Activated CD8-positive, alpha-beta T cell treated with anti-CD3 and anti-CD28 coated beads for 36 hours (primary cell): Measurements from ENCODE around the gene LRBA. TPM values are rescaled to one million over a fixed set of nuclear protein-coding genes. Genes with fewer than 3 reads are reported as not detected.

ENCODE experiments used
- ATAC-seq: fragments of 200-7000 bp; cut with Tn5 transposase; one replicate; pipeline ENCODE4 v1.10.0; 2021; ENCODE audit warnings: mild to moderate bottlenecking, moderate library complexity
- CTCF ChIA-PET: fragments of 350-600 bp; sonication (Branson Sonifier 250); formaldehyde crosslinking; loops from one replicate; lab custom pipeline; 2021; ENCODE audit warnings: antibody characterized with exemption; lab: Charles Lee
- POLR2A ChIA-PET: fragments of 350-600 bp; sonication (Branson Sonifier 250); formaldehyde crosslinking; loops from one replicate; lab custom pipeline; 2021; ENCODE audit warnings: antibody characterized with exemption; lab: Charles Lee
- DNase-seq: peaks from one replicate; pipeline ENCODE4 v3.0.0-alpha.2; 2020
- H3K27ac Mint-ChIP-seq: one replicate; pipeline ENCODE4 v1.8.0; 2021; ENCODE audit warnings: mild to moderate bottlenecking, mixed read lengths
- H3K27me3 Mint-ChIP-seq: one replicate; pipeline ENCODE4 v1.8.0; 2021; ENCODE audit warnings: mixed read lengths
- H3K36me3 Mint-ChIP-seq: one replicate; pipeline ENCODE4 v1.8.0; 2021; ENCODE audit warnings: low read depth, mixed read lengths
- H3K4me1 Mint-ChIP-seq: one replicate; pipeline ENCODE4 v1.8.0; 2021; ENCODE audit warnings: low read depth, mixed read lengths
- H3K4me3 Mint-ChIP-seq: one replicate; pipeline ENCODE4 v1.8.0; 2021; ENCODE audit warnings: mild to moderate bottlenecking, moderate library complexity, mixed read lengths
- H3K9me3 Mint-ChIP-seq: one replicate; pipeline ENCODE4 v1.8.0; 2021; ENCODE audit warnings: mixed read lengths
- intact Hi-C: fragments of 100-400 bp; cut with micrococcal nuclease; formaldehyde crosslinking; loops from one replicate; pipeline ENCODE4 v1.10.0; 2022
- total RNA-seq, 2 experiments: library from RNA; stranded (reverse); gene quantifications; one replicate each; pipeline ENCODE4 v1.2.3, GENCODE V29; 2021
- TF ChIP-seq, protein P1 (sequence below): fragments of 200-600 bp; IDR thresholded peaks from one replicate; pipeline ENCODE4 v1.8.0; 2022; ENCODE audit warnings: antibody characterized with exemption, mild to moderate bottlenecking

Gene LRBA
- total RNA-seq, 2 experiments from 2014 or later: 48.1 to 52.5 TPM

DNA sequence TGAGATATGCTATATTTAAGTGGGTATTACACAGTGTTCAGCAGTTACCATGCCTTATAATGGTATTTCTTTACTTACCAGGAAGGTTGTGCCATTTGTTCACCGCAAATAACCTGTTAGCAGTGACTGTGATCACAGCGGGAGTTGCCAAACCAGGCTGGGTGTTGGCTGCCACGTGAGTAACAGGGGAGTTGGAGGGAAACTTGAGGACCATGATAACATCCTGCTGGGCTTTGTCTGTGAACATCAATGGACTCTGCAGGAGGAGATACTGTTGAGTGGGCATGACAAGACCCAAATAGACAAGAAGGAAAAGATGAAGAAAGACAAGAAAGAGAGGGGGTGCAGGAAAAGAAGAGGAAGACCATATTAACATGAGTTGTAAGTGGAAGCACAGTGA is 694.0 kb downstream of the LRBA start:
- Mint-ChIP-seq H3K27ac (no peak overlapping the region), H3K36me3 (peaks cover 19% of the 10 kb centered on the region), H3K9me3 (no peaks in the 10 kb centered on the region), H3K27me3 (no peaks in the 10 kb centered on the region), H3K4me1 (peaks cover 5% of the 10 kb centered on the region), H3K4me3 (no peak overlapping the region)
- intact Hi-C loops: no loop called here
- ATAC-seq (no peak), DNase-seq (no peak)
- ChIA-PET CTCF (interaction anchor here (1.0 kb wide), 1 partner anchor 10 kb away, joined by 3 read pairs; no protein-coding TSS in a partner anchor), POLR2A (no interaction called here)
- TF ChIP-seq, protein P1, sequence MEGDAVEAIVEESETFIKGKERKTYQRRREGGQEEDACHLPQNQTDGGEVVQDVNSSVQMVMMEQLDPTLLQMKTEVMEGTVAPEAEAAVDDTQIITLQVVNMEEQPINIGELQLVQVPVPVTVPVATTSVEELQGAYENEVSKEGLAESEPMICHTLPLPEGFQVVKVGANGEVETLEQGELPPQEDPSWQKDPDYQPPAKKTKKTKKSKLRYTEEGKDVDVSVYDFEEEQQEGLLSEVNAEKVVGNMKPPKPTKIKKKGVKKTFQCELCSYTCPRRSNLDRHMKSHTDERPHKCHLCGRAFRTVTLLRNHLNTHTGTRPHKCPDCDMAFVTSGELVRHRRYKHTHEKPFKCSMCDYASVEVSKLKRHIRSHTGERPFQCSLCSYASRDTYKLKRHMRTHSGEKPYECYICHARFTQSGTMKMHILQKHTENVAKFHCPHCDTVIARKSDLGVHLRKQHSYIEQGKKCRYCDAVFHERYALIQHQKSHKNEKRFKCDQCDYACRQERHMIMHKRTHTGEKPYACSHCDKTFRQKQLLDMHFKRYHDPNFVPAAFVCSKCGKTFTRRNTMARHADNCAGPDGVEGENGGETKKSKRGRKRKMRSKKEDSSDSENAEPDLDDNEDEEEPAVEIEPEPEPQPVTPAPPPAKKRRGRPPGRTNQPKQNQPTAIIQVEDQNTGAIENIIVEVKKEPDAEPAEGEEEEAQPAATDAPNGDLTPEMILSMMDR: no peak

DNA sequence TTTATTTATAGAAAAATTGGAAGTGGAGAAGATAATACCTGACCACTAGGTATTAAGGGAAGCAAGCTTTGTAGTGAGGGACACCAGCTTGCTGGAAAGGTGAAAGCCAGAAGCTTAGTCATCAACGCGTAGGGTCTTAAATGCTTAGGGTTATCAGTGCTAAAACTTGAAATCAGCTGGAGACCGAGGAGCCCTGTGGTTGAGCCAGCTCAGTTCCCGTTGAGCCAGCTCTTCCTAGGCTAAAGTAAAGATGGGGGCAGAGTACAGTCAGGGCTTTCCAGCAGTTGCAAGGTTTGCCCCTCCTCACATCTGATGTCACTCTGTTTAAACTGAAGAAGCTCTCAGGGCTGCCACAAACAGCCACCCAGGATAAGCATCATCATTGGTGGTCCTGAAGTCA is 696.1 kb downstream of the LRBA start:
- no peak overlapping the region for H3K4me3 Mint-ChIP-seq
- peaks cover 2% of the 10 kb centered on the region for H3K4me1 Mint-ChIP-seq
- H3K9me3 Mint-ChIP-seq: no peaks in the 10 kb centered on the region
- ChIA-PET CTCF (interaction anchor here (1.3 kb wide), 2 partner anchors 17 to 21 kb away, joined by 3 to 5 read pairs; no protein-coding TSS in a partner anchor), POLR2A (no interaction called here)
- ATAC-seq: no peak
- DNase-seq: no peak
- intact Hi-C loops: no loop called here
- H3K27ac Mint-ChIP-seq: no peak overlapping the region
- TF ChIP-seq, protein P1: no peak
- H3K27me3 Mint-ChIP-seq: no peaks in the 10 kb centered on the region
- H3K36me3 Mint-ChIP-seq: peaks cover 17% of the 10 kb centered on the region

DNA sequence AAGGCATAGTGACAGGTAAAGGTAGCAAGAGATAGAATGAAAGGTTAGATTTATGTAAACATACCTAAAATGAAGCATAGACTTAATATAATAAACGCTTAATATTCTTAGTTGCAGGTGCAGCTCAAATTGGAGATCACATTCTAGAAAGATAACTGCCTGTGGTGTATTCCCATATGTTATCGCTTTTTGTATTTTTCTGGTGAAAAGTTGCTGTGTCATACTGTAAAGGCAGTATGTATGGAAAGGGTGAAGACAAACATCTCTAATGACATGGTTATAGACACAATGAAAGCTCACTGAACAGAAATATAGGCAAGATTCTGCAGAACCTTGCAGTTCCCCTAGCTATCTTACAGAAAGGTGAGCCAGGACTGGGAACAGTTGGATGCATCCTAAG is 696.6 kb downstream of the LRBA start:
- H3K27me3 Mint-ChIP-seq: no peaks in the 10 kb centered on the region
- no peak for ATAC-seq
- H3K27ac Mint-ChIP-seq: no peak overlapping the region
- H3K36me3 Mint-ChIP-seq: peaks cover 17% of the 10 kb centered on the region
- intact Hi-C loops: no loop called here
- DNase-seq: no peak
- TF ChIP-seq, protein P1: no peak
- no peak overlapping the region for H3K4me3 Mint-ChIP-seq
- ChIA-PET POLR2A (no interaction called here), CTCF (interaction anchor here (1.3 kb wide), 2 partner anchors 17 to 21 kb away, joined by 3 to 5 read pairs; no protein-coding TSS in a partner anchor)
- H3K4me1 Mint-ChIP-seq: peaks cover 2% of the 10 kb centered on the region
- no peaks in the 10 kb centered on the region for H3K9me3 Mint-ChIP-seq

DNA sequence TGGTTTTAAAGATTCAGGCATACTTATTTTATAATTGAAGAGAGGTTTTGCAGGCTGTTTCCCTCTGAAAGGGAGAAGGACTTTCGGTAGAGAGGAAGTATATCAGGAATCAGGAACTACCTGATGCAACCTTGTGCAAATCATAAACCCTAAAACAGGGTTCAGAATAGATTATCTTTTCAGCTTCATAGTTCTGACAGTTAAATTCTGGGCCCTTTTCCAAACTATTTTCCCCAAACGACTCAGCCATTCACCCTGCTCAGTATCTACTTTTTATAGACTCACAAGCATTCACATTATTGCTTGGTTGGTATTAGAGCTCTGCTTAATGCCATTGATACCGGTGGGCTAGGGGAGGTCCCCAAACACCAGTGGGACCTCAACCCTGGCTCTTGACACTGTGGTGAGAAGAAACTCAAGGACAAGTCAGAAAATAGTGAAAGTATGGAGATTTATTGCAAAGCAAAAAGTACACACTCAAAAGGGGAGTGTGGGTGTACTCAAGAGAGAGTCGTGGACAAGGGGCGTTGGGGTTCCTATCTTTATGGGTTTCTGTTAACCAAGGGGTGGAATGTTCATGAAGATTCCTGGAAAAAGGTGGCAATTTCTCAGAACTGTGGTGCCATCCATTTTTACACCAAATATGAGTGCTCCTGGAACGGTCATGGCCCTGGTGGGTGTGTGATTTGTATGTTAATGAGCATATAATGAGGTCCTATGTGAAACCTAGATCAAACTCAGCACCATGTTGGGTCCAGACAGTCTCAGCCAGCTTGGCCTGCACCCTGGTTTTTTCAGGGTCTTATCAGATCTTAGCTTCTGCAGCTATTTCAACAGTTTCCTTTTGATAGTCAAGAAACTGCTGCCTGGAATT is 698.5 kb downstream of the LRBA start:
- intact Hi-C loops: no loop called here
- Mint-ChIP-seq H3K27ac (no peak overlapping the region), H3K9me3 (no peaks in the 10 kb centered on the region), H3K4me1 (peaks cover 2% of the 10 kb centered on the region), H3K27me3 (no peaks in the 10 kb centered on the region), H3K4me3 (no peak overlapping the region), H3K36me3 (peaks cover 14% of the 10 kb centered on the region)
- TF ChIP-seq, protein P1: no peak
- ATAC-seq (no peak), DNase-seq (no peak)
- ChIA-PET POLR2A (no interaction called here), CTCF (interaction anchor here (2.1 kb wide), 1 partner anchor 18 kb away, joined by 6 read pairs; no protein-coding TSS in a partner anchor)

DNA sequence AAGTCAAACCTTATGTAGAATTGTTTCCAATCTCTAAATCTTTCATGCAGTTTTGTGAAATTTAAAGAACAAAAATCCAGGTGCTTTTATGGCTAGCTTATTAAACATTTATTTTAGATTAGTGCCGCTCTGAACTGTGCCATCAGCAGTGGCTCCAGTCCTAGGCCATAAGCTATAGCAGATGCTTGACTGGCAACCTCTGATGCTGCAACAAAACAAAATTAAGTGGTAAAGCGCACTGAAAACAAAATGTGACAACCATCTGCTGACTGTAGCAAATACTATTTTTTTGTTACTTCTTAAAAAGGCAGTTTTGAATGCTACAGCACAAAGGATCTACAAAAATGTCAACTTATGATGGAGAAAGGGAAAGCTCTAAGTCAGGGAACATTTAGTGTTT is 699.4 kb downstream of the LRBA start:
- Mint-ChIP-seq H3K27ac (no peak overlapping the region), H3K36me3 (peaks cover 10% of the 10 kb centered on the region), H3K4me3 (no peak overlapping the region), H3K4me1 (peaks cover 2% of the 10 kb centered on the region), H3K27me3 (no peaks in the 10 kb centered on the region), H3K9me3 (no peaks in the 10 kb centered on the region)
- ChIA-PET POLR2A (no interaction called here), CTCF (interaction anchor here (2.1 kb wide), 1 partner anchor 17 kb away, joined by 6 read pairs; no protein-coding TSS in a partner anchor)
- intact Hi-C loops: no loop called here
- TF ChIP-seq, protein P1: no peak
- ATAC-seq (no peak), DNase-seq (no peak)
